NCI-H748 (cell line): ENCODE results near the gene EHMT1.
"Not testable (repeated sequence)": the region's sequence is repeated elsewhere in the genome, so short reads cannot be mapped to it uniquely, and the experiment has no call there.

ENCODE experiments used
- DNase-seq: peaks from one replicate; lab custom pipeline; 2025; ENCODE audit not compliant: unreplicated experiment; lab: John Stamatoyannopoulos, UW

EHMT1 gene

GRCh38 chr9:137614631-137615386 lies 4.0 kb upstream of the EHMT1 start:
- no peak for DNase-seq

- no peak for DNase-seq
Measured at GRCh38 chr9:137615387-137615871, 3.4 kb upstream of the EHMT1 start.

GRCh38 chr9:137619240-137620047 lies 639 bp downstream of the EHMT1 start:
- DNase-seq = peak; percentile 42

GRCh38 chr9:137620048-137620405 lies 1.2 kb downstream of the EHMT1 start:
- no peak for DNase-seq

GRCh38 chr9:137620581-137620980 lies 1.8 kb downstream of the EHMT1 start:
- DNase-seq = no peak

- DNase-seq = no peak
Measured at GRCh38 chr9:137621131-137621757, 2.4 kb downstream of the EHMT1 start.

- not testable (repeated sequence) for DNase-seq
Measured at GRCh38 chr9:137622211-137622610, 3.4 kb downstream of the EHMT1 start.

- no peak for DNase-seq
Measured at GRCh38 chr9:137626464-137626863, 7.7 kb downstream of the EHMT1 start.

- DNase-seq = not testable (repeated sequence)
Measured at GRCh38 chr9:137627406-137627805, 8.6 kb downstream of the EHMT1 start.

- no peak for DNase-seq
Measured at GRCh38 chr9:137630126-137630525, 11.3 kb downstream of the EHMT1 start.

GRCh38 chr9:137630679-137631078 lies 11.9 kb downstream of the EHMT1 start:
- no peak for DNase-seq

GRCh38 chr9:137631345-137632229 lies 12.8 kb downstream of the EHMT1 start:
- no peak for DNase-seq

GRCh38 chr9:137632230-137633161 lies 13.7 kb downstream of the EHMT1 start:
- no peak for DNase-seq

GRCh38 chr9:137634016-137634415 lies 15.2 kb downstream of the EHMT1 start:
- DNase-seq = no peak

GRCh38 chr9:137638680-137639079 lies 19.9 kb downstream of the EHMT1 start:
- no peak for DNase-seq

GRCh38 chr9:137639303-137640051 lies 20.7 kb downstream of the EHMT1 start:
- DNase-seq = no peak

GRCh38 chr9:137640862-137641261 lies 22.1 kb downstream of the EHMT1 start:
- no peak for DNase-seq

GRCh38 chr9:137642118-137642601 lies 23.4 kb downstream of the EHMT1 start:
- no peak for DNase-seq

GRCh38 chr9:137642892-137643291 lies 24.1 kb downstream of the EHMT1 start:
- no peak for DNase-seq
